Measurements from ENCODE around the gene LZTFL1.

GRCh38 chr3:45773714-45774449 lies 68.0 kb downstream of the LZTFL1 start:
- TF ChIP-seq CTCF (IDR thresholded peaks at IDR 0.05), result no peak
- TF ChIP-seq POLR2A (IDR thresholded peaks at IDR 0.05), result no peak

Measured in esophagus squamous epithelium (tissue), 4 donors.